Activated CD4-positive, alpha-beta T cell treated with anti-CD3 and anti-CD28 coated beads, Interleukin-2, amount 10 ng/mL, durations not matched to agents 24 days and 14 days (primary cell): ENCODE results near the gene NUDT5. TPM values are rescaled to one million over a fixed set of nuclear protein-coding genes. Genes with fewer than 3 reads are reported as not detected.
"Not testable (repeated sequence)": the region's sequence is repeated elsewhere in the genome, so short reads cannot be mapped to it uniquely, and the experiment has no call there.

Experiments
- DNase-seq: peaks from one replicate; pipeline ENCODE4 v3.0.0; 2022
- H3K27ac Mint-ChIP-seq: one replicate; pipeline ENCODE4 v1.8.0; 2022; ENCODE audit warnings: mild to moderate bottlenecking, mixed read lengths
- H3K27me3 Mint-ChIP-seq: one replicate; pipeline ENCODE4 v1.8.0; 2022; ENCODE audit warnings: mixed read lengths
- H3K36me3 Mint-ChIP-seq: one replicate; pipeline ENCODE4 v1.8.0; 2022; ENCODE audit warnings: low read depth, mild to moderate bottlenecking, mixed read lengths
- H3K4me1 Mint-ChIP-seq: one replicate; pipeline ENCODE4 v1.8.0; 2021; ENCODE audit warnings: mixed read lengths
- H3K4me3 Mint-ChIP-seq: one replicate; pipeline ENCODE4 v1.8.0; 2022; ENCODE audit warnings: mild to moderate bottlenecking, moderate library complexity, mixed read lengths
- H3K9me3 Mint-ChIP-seq: one replicate; pipeline ENCODE4 v1.8.0; 2021; ENCODE audit warnings: mixed read lengths
- intact Hi-C: fragments of 100-400 bp; cut with micrococcal nuclease; formaldehyde crosslinking; loops from one replicate; pipeline ENCODE4 v1.15.1; 2023
- total RNA-seq: library from RNA; stranded (reverse); gene quantifications from 2 replicates; pipeline ENCODE4 v1.2.3, GENCODE V29; 2022

Gene NUDT5
- total RNA-seq, result 123 and 128 TPM in 2 replicates

- intact Hi-C loops, result loop anchor here (1.0 to 2.0 kb wide), 5 partner anchors 15 to 153 kb away; partner anchors contain the start of genes DHTKD1, SEC61A2 and UPF2
- H3K27ac Mint-ChIP-seq, result peak within 1 kb of the TSS; percentile 99
- H3K4me3 Mint-ChIP-seq, result peak within 1 kb of the TSS; percentile 98
- H3K9me3 Mint-ChIP-seq, result no peaks in the 10 kb centered on the region
- peaks cover 40% of the 10 kb centered on the region for H3K4me1 Mint-ChIP-seq
- H3K27me3 Mint-ChIP-seq, result no peaks in the 10 kb centered on the region
- H3K36me3 Mint-ChIP-seq, result peaks cover 46% of the 10 kb centered on the region
- DNase-seq, result peak; percentile 96
These were observed at the start of gene NUDT5, which contains the start of gene CDC123 for GRCh38 chr10:12195603-12196506. TSS of gene NUDT5 (minus strand) at chr10:12195891. CDS start at chr10:12186291, 9,600 bp downstream. TSS of gene CDC123 (plus strand) at chr10:12196188. CDS start at chr10:12196246, 58 bp downstream.

GRCh38 chr10:12243864-12244620 is 48.4 kb upstream of the NUDT5 start:
- Mint-ChIP-seq H3K27ac (no peak overlapping the region), H3K36me3 (peaks cover 65% of the 10 kb centered on the region), H3K9me3 (no peaks in the 10 kb centered on the region), H3K4me1 (peaks cover 27% of the 10 kb centered on the region), H3K4me3 (no peak overlapping the region), H3K27me3 (no peaks in the 10 kb centered on the region)
- intact Hi-C loops, result loop anchor here (5.0 kb wide), 1 partner anchor 122 kb away; no protein-coding TSS in a partner anchor
- no peak for DNase-seq

- H3K27ac Mint-ChIP-seq, result peak overlapping the region; percentile 85
- peak; percentile 67 for DNase-seq
- H3K4me1 Mint-ChIP-seq, result peaks cover 25% of the 10 kb centered on the region
- H3K27me3 Mint-ChIP-seq, result no peaks in the 10 kb centered on the region
- intact Hi-C loops, result loop anchor here (5.0 kb wide), 1 partner anchor 120 kb away; no protein-coding TSS in a partner anchor
- H3K36me3 Mint-ChIP-seq, result peaks cover 66% of the 10 kb centered on the region
- no peaks in the 10 kb centered on the region for H3K9me3 Mint-ChIP-seq
- peak overlapping the region; percentile 65 for H3K4me3 Mint-ChIP-seq
These were observed 46.3 kb upstream of the NUDT5 start for GRCh38 chr10:12241810-12242529.

- no peak overlapping the region for H3K4me3 Mint-ChIP-seq
- no peaks in the 10 kb centered on the region for H3K27me3 Mint-ChIP-seq
- no peak overlapping the region for H3K27ac Mint-ChIP-seq
- intact Hi-C loops, result no loop called here
- DNase-seq, result no peak
- no peaks in the 10 kb centered on the region for H3K9me3 Mint-ChIP-seq
- peaks cover 58% of the 10 kb centered on the region for H3K36me3 Mint-ChIP-seq
- peaks cover 25% of the 10 kb centered on the region for H3K4me1 Mint-ChIP-seq
These were observed 43.1 kb upstream of the NUDT5 start for GRCh38 chr10:12238821-12239220.

- H3K27ac Mint-ChIP-seq, result no peak overlapping the region
- peaks cover 23% of the 10 kb centered on the region for H3K4me1 Mint-ChIP-seq
- intact Hi-C loops, result no loop called here
These were observed 41.9 kb upstream of the NUDT5 start for GRCh38 chr10:12237265-12238220.

GRCh38 chr10:12235796-12236195 is 40.1 kb upstream of the NUDT5 start:
- intact Hi-C loops, result no loop called here
- no peak for DNase-seq
- Mint-ChIP-seq H3K9me3 (no peaks in the 10 kb centered on the region), H3K4me3 (no peak overlapping the region), H3K4me1 (peaks cover 6% of the 10 kb centered on the region), H3K27ac (no peak overlapping the region), H3K27me3 (no peaks in the 10 kb centered on the region), H3K36me3 (peaks cover 54% of the 10 kb centered on the region)

More at GRCh38 chr10:12237265-12238220, 41.9 kb upstream of the NUDT5 start:
- Mint-ChIP-seq H3K27me3 (no peaks in the 10 kb centered on the region), H3K4me3 (no peak overlapping the region), H3K36me3 (peaks cover 59% of the 10 kb centered on the region), H3K9me3 (no peaks in the 10 kb centered on the region)
- no peak for DNase-seq

- H3K27ac Mint-ChIP-seq, result no peak overlapping the region
- no peak for DNase-seq
- H3K9me3 Mint-ChIP-seq, result no peaks in the 10 kb centered on the region
- H3K36me3 Mint-ChIP-seq, result peaks cover 52% of the 10 kb centered on the region
- H3K27me3 Mint-ChIP-seq, result no peaks in the 10 kb centered on the region
- H3K4me3 Mint-ChIP-seq, result no peak overlapping the region
- H3K4me1 Mint-ChIP-seq, result peaks cover 2% of the 10 kb centered on the region
- intact Hi-C loops, result no loop called here
These were observed 39.5 kb upstream of the NUDT5 start for GRCh38 chr10:12235116-12235694.

- DNase-seq, H3K4me1 Mint-ChIP-seq, H3K4me3 Mint-ChIP-seq, H3K9me3 Mint-ChIP-seq, H3K27me3 Mint-ChIP-seq, intact Hi-C loops, H3K27ac Mint-ChIP-seq: not testable (repeated sequence)
- H3K36me3 Mint-ChIP-seq, result peaks cover 53% of the 10 kb centered on the region
These were observed 39.0 kb upstream of the NUDT5 start for GRCh38 chr10:12234687-12235086.

- Mint-ChIP-seq H3K4me1 (no peaks in the 10 kb centered on the region), H3K27me3 (no peaks in the 10 kb centered on the region), H3K36me3 (peaks cover 53% of the 10 kb centered on the region), H3K4me3 (no peak overlapping the region), H3K27ac (no peak overlapping the region), H3K9me3 (no peaks in the 10 kb centered on the region)
- DNase-seq, result no peak
- intact Hi-C loops, result no loop called here
These were observed 33.2 kb upstream of the NUDT5 start for GRCh38 chr10:12228851-12229250.

GRCh38 chr10:12226438-12226837 is 30.7 kb upstream of the NUDT5 start:
- intact Hi-C loops, DNase-seq: not testable (repeated sequence)

GRCh38 chr10:12225444-12225843 is 29.8 kb upstream of the NUDT5 start:
- no peak for DNase-seq
- Mint-ChIP-seq H3K27me3 (no peaks in the 10 kb centered on the region), H3K4me1 (peaks cover 4% of the 10 kb centered on the region), H3K9me3 (no peaks in the 10 kb centered on the region), H3K4me3 (no peak overlapping the region), H3K36me3 (peaks cover 53% of the 10 kb centered on the region), H3K27ac (no peak overlapping the region)
- intact Hi-C loops, result no loop called here

More at GRCh38 chr10:12226438-12226837, 30.7 kb upstream of the NUDT5 start:
- not testable (repeated sequence) for H3K27ac Mint-ChIP-seq, H3K4me1 Mint-ChIP-seq, H3K27me3 Mint-ChIP-seq, H3K4me3 Mint-ChIP-seq, H3K9me3 Mint-ChIP-seq
- H3K36me3 Mint-ChIP-seq, result peaks cover 51% of the 10 kb centered on the region
